Caco-2 (cell line): ENCODE measurements around the gene ADAD1. TPM values are rescaled to one million over a fixed set of nuclear protein-coding genes. Genes with fewer than 3 reads are reported as not detected.

Experiments used
- Bru-seq: library from RNA; stranded (reverse); fragments of 400-500 nt; gene quantifications from one replicate; lab custom pipeline; 2021; lab: Mats Ljungman, UMichigan
- BruChase-seq, 2 experiments: library from RNA; stranded (reverse); fragments of 400-500 nt; gene quantifications; one replicate each; lab custom pipeline; 2021; lab: Mats Ljungman, UMichigan
- BruUV-seq: library from RNA; stranded (reverse); fragments of 400-500 nt; replicated peaks from 2 replicates; lab custom pipeline; 2021; lab: Mats Ljungman, UMichigan
- CTCF ChIA-PET: fragments of 300-600 bp; sonication (Branson Sonifier 250); formaldehyde crosslinking; loops from one replicate; lab custom pipeline; 2022; ENCODE audit warnings: antibody characterized with exemption; lab: Charles Lee
- POLR2A ChIA-PET: fragments of 300-600 bp; sonication (Branson Sonifier 250); formaldehyde crosslinking; loops from one replicate; lab custom pipeline; 2022; ENCODE audit warnings: antibody characterized with exemption; lab: Charles Lee
- DNase-seq, 2 experiments: peaks; one replicate each; pipeline versions ENCODE4 v3.0.0 to v3.0.0-alpha.2; 2020 to 2022
- H3K27me3 ChIP-seq: replicated peaks from 2 replicates; pipeline ENCODE4 v1.6.0; 2011; ENCODE audit warnings: low read length; ENCODE audit not compliant: control insufficient read depth, insufficient read depth
- H3K36me3 ChIP-seq: 2 replicates; pipeline ENCODE4 v1.5.1; 2011; ENCODE audit warnings: low read length; ENCODE audit not compliant: control insufficient read depth, insufficient read depth
- H3K4me1 ChIP-seq: fragments of 250-450 bp; sonication (Bioruptor Pico); 2 replicates; pipeline ENCODE4 v1.5.1; 2020; ENCODE audit warnings: mild to moderate bottlenecking
- H3K4me3 ChIP-seq: 2 replicates; pipeline ENCODE4 v1.5.1; 2011; ENCODE audit warnings: low read depth, mild to moderate bottlenecking, control low read depth, low read length
- H3K9me3 ChIP-seq: fragments of 250-450 bp; sonication (Bioruptor Pico); 2 replicates; pipeline ENCODE4 v1.5.1; 2020; ENCODE audit warnings: mild to moderate bottlenecking, moderate library complexity
- H3K27ac Mint-ChIP-seq: one replicate; pipeline ENCODE4 v1.8.0; 2022; ENCODE audit warnings: mixed read lengths; ENCODE audit not compliant: unreplicated experiment
- H3K27me3 Mint-ChIP-seq: one replicate; pipeline ENCODE4 v1.8.0; 2022; ENCODE audit warnings: mixed read lengths; ENCODE audit not compliant: insufficient read depth, unreplicated experiment
- H3K36me3 Mint-ChIP-seq: one replicate; pipeline ENCODE4 v1.8.0; 2022; ENCODE audit warnings: mild to moderate bottlenecking, mixed read lengths; ENCODE audit not compliant: insufficient read depth, unreplicated experiment
- H3K4me1 Mint-ChIP-seq: one replicate; pipeline ENCODE4 v1.8.0; 2022; ENCODE audit warnings: low read depth, mixed read lengths; ENCODE audit not compliant: unreplicated experiment
- H3K4me3 Mint-ChIP-seq: one replicate; pipeline ENCODE4 v1.8.0; 2022; ENCODE audit warnings: mild to moderate bottlenecking, moderate library complexity, mixed read lengths; ENCODE audit not compliant: unreplicated experiment
- H3K9me3 Mint-ChIP-seq: one replicate; pipeline ENCODE4 v1.8.0; 2022; ENCODE audit warnings: mixed read lengths; ENCODE audit not compliant: unreplicated experiment
- intact Hi-C: fragments of 100-400 bp; cut with micrococcal nuclease; formaldehyde crosslinking; loops from one replicate; pipeline ENCODE4 v1.10.0; 2022; ENCODE audit not compliant: unreplicated experiment
- long read RNA-seq: library from polyadenylated mRNA; stranded (forward); transcript quantifications from one replicate; pipeline ENCODE4 v2.0.0, GENCODE V29; 2022
- total RNA-seq: library from RNA; stranded (reverse); gene quantifications from 2 replicates; pipeline ENCODE4 v1.2.3, GENCODE V29; 2022
- TF ChIP-seq, protein P1 (sequence below), 2 experiments: fragments of 200-600 bp in 1 of 2; IDR thresholded peaks; 1 replicate in 1 of 2; 2 replicates in 1 of 2; pipeline versions ENCODE4 v1.5.1 to v1.8.0; 2011 to 2022; ENCODE audit warnings: antibody characterized with exemption in 1 of 2, control low read depth in 1 of 2, inconsistent platforms in 1 of 2, low read depth in 1 of 2, low read length in 1 of 2, mild to moderate bottlenecking in 1 of 2, moderate library complexity in 1 of 2; ENCODE audit not compliant: insufficient read depth in 1 of 2, severe bottlenecking in 1 of 2, unreplicated experiment in 1 of 2

Gene ADAD1
- total RNA-seq (not detected in 2 replicates), Bru-seq, nascent RNA (percentile 10 among the genes with signal in this experiment), BruChase-seq, experiment 1, labeled RNA remaining after a 2-hour chase (percentile 5 among the genes with signal in this experiment), BruChase-seq, experiment 2, labeled RNA remaining after a 6-hour chase (percentile 4 among the genes with signal in this experiment)
- long read RNA-seq: 0 reads

DNA sequence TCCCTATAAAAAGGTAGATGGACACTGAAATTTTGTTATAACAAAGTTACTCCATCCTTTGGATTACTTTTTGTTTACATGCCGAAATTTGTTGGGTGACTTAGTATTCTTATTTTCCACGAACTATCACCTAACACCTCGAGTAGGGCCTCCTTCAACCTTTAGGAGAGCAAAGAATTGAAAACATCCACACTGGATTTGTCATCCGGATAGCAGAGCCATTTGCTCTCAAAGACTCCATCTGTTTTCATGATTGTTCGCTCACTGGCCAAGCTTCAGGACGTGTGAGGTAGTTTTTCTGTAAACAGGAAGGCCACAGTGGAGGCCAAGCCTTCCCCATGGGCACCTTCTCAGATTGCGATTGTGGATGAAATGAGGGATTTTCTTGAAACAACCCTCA, at the start of gene ADAD1:
Gene ADAD1, plus strand, starts transcription at position 301 of the 400 bp plus-strand sequence. CDS start 1,059 bp downstream, outside the sequence.
- Mint-ChIP-seq H3K4me3 (no peak within 1 kb of the TSS), H3K9me3 (peaks cover 6% of the 10 kb centered on the region), H3K27me3 (no peaks in the 10 kb centered on the region), H3K4me1 (no peaks in the 10 kb centered on the region), H3K36me3 (no peaks in the 10 kb centered on the region), H3K27ac (no peak within 1 kb of the TSS)
- Histone ChIP-seq H3K27me3 (no peaks in the 10 kb centered on the region), H3K36me3 (no peaks in the 10 kb centered on the region), H3K4me1 (no peaks in the 10 kb centered on the region), H3K9me3 (no peaks in the 10 kb centered on the region), H3K4me3 (no peak within 1 kb of the TSS)
- DNase-seq: no peak
- ChIA-PET POLR2A (no interaction called here), CTCF (no interaction called here)
- TF ChIP-seq, protein P1, sequence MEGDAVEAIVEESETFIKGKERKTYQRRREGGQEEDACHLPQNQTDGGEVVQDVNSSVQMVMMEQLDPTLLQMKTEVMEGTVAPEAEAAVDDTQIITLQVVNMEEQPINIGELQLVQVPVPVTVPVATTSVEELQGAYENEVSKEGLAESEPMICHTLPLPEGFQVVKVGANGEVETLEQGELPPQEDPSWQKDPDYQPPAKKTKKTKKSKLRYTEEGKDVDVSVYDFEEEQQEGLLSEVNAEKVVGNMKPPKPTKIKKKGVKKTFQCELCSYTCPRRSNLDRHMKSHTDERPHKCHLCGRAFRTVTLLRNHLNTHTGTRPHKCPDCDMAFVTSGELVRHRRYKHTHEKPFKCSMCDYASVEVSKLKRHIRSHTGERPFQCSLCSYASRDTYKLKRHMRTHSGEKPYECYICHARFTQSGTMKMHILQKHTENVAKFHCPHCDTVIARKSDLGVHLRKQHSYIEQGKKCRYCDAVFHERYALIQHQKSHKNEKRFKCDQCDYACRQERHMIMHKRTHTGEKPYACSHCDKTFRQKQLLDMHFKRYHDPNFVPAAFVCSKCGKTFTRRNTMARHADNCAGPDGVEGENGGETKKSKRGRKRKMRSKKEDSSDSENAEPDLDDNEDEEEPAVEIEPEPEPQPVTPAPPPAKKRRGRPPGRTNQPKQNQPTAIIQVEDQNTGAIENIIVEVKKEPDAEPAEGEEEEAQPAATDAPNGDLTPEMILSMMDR (IDR thresholded peaks at IDR 0.05; ENCODE audit: insufficient read depth in 1 of 2, low read depth in 1 of 2, low read length in 1 of 2, severe bottlenecking in 1 of 2, unreplicated experiment in 1 of 2): no peak
- intact Hi-C loops: no loop called here
- BruUV-seq: no TSS peak

DNA sequence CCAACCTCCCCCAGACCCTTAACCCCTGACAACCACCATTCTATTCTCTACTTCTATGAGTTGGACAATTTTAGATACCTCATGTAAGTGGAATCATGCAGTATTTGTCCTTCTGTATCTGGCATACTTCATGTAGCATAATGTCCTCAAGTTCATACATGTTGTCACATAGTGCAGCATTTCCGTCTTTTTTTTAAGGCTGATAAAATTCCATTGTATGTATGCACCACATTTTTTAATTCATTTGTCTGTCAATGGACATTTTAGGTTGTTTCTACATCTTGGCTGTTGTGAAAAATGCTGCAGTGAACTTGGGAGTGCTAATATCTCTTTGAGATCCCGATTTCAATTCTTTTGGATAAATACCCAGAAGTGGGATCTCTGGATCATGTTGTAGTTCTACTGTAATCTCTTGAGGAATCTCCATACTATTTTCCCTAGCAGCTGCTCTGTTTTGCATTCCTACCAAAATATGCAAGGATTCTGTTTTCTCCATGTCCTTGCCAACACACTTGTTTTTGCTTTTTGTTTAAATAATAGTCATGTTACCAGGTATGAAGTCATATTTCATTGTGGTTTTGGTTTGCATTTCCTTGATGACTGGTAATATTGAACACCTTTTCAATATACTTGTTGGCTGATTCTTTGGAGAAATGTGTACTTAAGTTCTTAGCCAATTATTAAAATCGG, 48.8 kb upstream of the ADAD1 start:
- Mint-ChIP-seq H3K4me3 (no peak overlapping the region), H3K27me3 (no peaks in the 10 kb centered on the region), H3K4me1 (no peaks in the 10 kb centered on the region), H3K27ac (no peak overlapping the region), H3K9me3 (no peaks in the 10 kb centered on the region), H3K36me3 (peaks cover 3% of the 10 kb centered on the region)
- BruUV-seq: no TSS peak
- H3K4me3 ChIP-seq: no peak overlapping the region
- TF ChIP-seq, protein P1 (IDR thresholded peaks at IDR 0.05; ENCODE audit: insufficient read depth in 1 of 2, low read depth in 1 of 2, low read length in 1 of 2, severe bottlenecking in 1 of 2, unreplicated experiment in 1 of 2): no peak
- no peak for DNase-seq
- H3K4me1 ChIP-seq: no peaks in the 10 kb centered on the region
- CTCF ChIA-PET: no interaction called here
- H3K27me3 ChIP-seq: no peaks in the 10 kb centered on the region
- H3K9me3 ChIP-seq: no peaks in the 10 kb centered on the region
- intact Hi-C loops: no loop called here
- POLR2A ChIA-PET: no interaction called here
- no peaks in the 10 kb centered on the region for H3K36me3 ChIP-seq

DNA sequence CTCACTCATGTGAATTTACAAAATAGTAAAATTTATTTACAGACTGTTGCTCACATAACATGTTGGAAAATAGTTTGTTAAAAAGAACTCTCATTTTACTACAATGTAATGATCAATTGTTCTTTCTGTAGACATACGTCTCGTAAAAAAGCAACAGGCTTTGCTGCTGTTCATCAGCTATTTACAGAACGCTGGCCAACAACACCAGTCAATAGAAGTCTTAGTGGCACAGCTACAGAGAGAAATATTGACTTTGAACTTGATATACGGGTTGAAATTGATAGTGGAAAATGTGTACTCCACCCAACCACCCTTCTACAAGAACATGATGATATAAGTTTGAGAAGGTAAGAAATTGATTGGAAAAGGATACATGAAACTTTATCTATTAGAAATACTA, 47.6 kb upstream of the ADAD1 start:
- H3K27ac Mint-ChIP-seq: no peak overlapping the region
- H3K27me3 ChIP-seq: no peaks in the 10 kb centered on the region
- POLR2A ChIA-PET: no interaction called here
- H3K36me3 Mint-ChIP-seq: peaks cover 6% of the 10 kb centered on the region
- CTCF ChIA-PET: no interaction called here
- H3K9me3 ChIP-seq: no peaks in the 10 kb centered on the region
- BruUV-seq: no TSS peak
- TF ChIP-seq, protein P1 (IDR thresholded peaks at IDR 0.05; ENCODE audit: insufficient read depth in 1 of 2, low read depth in 1 of 2, low read length in 1 of 2, severe bottlenecking in 1 of 2, unreplicated experiment in 1 of 2): no peak
- no peak for DNase-seq
- H3K36me3 ChIP-seq: no peaks in the 10 kb centered on the region
- no peaks in the 10 kb centered on the region for H3K4me1 ChIP-seq
- H3K4me1 Mint-ChIP-seq: no peaks in the 10 kb centered on the region
- H3K9me3 Mint-ChIP-seq: no peaks in the 10 kb centered on the region
- no peaks in the 10 kb centered on the region for H3K27me3 Mint-ChIP-seq
- intact Hi-C loops: no loop called here
- no peak overlapping the region for H3K4me3 ChIP-seq
- no peak overlapping the region for H3K4me3 Mint-ChIP-seq
